Common myeloid progenitor, CD34-positive (primary cell): ENCODE measurements around the gene ANO4.

Source experiments
- CTCF ChIA-PET: fragments of 350-600 bp; sonication (Branson Sonifier 250); formaldehyde crosslinking; loops from one replicate; lab custom pipeline; 2021; ENCODE audit warnings: antibody characterized with exemption; lab: Charles Lee
- POLR2A ChIA-PET: fragments of 350-600 bp; sonication (Branson Sonifier 250); formaldehyde crosslinking; loops from one replicate; lab custom pipeline; 2021; ENCODE audit warnings: antibody characterized with exemption; lab: Charles Lee
- DNase-seq, 3 donors: peaks; one replicate each; pipeline versions ENCODE4 v3.0.0 to v3.0.0-alpha.2; 2013
- H3K27ac ChIP-seq, 2 experiments: 1 replicate in 1 of 2; 2 replicates in 1 of 2; pipeline ENCODE4 v1.7.0; 2013; ENCODE audit warnings: inconsistent platforms in 2 of 2, low read length in 2 of 2, mild to moderate bottlenecking in 2 of 2, low read depth in 1 of 2, moderate library complexity in 1 of 2; ENCODE audit not compliant: severe bottlenecking in 2 of 2, insufficient read depth in 1 of 2, poor library complexity in 1 of 2
- H3K27me3 ChIP-seq, 5 experiments: replicated peaks in 2 of 5; 1 replicate in 3 of 5; 2 replicates in 2 of 5; pipeline versions ENCODE4 v1.6.1 to v1.7.0; 2013; ENCODE audit warnings: low read length in 4 of 5, mild to moderate bottlenecking in 2 of 5, moderate library complexity in 2 of 5, inconsistent platforms in 1 of 5; ENCODE audit not compliant: insufficient read depth in 5 of 5, control insufficient read depth in 4 of 5
- H3K36me3 ChIP-seq, 4 experiments: 1 replicate in 2 of 4; 2 replicates in 2 of 4; pipeline versions ENCODE4 v1.6.1 to v1.7.0; 2013; ENCODE audit warnings: low read length in 3 of 4, control low read depth in 1 of 4, mild to moderate bottlenecking in 1 of 4; ENCODE audit not compliant: control insufficient read depth in 4 of 4, insufficient read depth in 4 of 4
- H3K4me1 ChIP-seq, 4 experiments: 1 replicate in 3 of 4; 2 replicates in 1 of 4; pipeline versions ENCODE4 v1.6.1 to v1.7.1; 2013; ENCODE audit warnings: low read length in 3 of 4, mild to moderate bottlenecking in 3 of 4, control low read depth in 1 of 4, inconsistent platforms in 1 of 4, moderate library complexity in 1 of 4; ENCODE audit not compliant: control insufficient read depth in 4 of 4, insufficient read depth in 4 of 4; ENCODE audit errors: control extremely low read depth in 1 of 4
- H3K4me3 ChIP-seq, 7 experiments: 1 replicate in 4 of 7; 2 replicates in 3 of 7; pipeline versions ENCODE4 v1.5.1 to v1.7.0; 2013; ENCODE audit warnings: mild to moderate bottlenecking in 7 of 7, low read length in 6 of 7, moderate library complexity in 6 of 7, inconsistent platforms in 2 of 7, low read depth in 2 of 7, control low read depth in 1 of 7; ENCODE audit not compliant: insufficient read depth in 4 of 7, control insufficient read depth in 1 of 7; ENCODE audit errors: extremely low read depth in 1 of 7
- H3K9me3 ChIP-seq, 5 experiments: 1 replicate in 4 of 5; 2 replicates in 1 of 5; pipeline versions ENCODE4 v1.6.1 to v1.7.1; 2013; ENCODE audit warnings: low read length in 4 of 5, mild to moderate bottlenecking in 2 of 5, inconsistent platforms in 1 of 5, low read depth in 1 of 5, moderate library complexity in 1 of 5; ENCODE audit not compliant: control insufficient read depth in 4 of 5, insufficient read depth in 2 of 5; ENCODE audit errors: control extremely low read depth in 1 of 5
- WGBS: methylation state at CpG from one replicate; pipeline ENCODE4 v1.1.5; 2013; ENCODE audit not compliant: insufficient coverage; 5-methylcytosine and 5-hydroxymethylcytosine counted together

The ANO4 gene

DNA sequence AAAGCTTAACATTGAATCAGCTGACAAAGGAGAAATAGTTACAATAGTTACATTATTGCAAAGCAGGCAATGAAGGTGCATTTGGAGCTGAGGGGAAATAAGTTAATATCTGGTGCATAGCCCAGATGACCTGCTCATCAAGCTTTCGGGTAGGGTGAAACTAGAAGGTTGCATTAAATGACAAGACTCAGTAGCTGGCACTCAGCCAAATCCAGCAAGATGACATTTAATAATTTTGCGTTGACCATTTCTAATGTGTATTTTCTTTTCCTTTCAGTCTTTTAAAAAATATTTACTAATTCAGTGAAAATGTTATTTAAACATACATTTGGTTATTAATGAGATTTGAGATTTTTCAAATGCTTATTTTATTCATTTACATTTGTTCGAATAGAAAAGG is 226.9 kb downstream of the ANO4 start:
- H3K9me3 ChIP-seq = peaks cover 0 to 4% (median 0%) of the 10 kb centered on the region in 5 experiments
- H3K36me3 ChIP-seq = no peaks in the 10 kb centered on the region
- no peaks in the 10 kb centered on the region for H3K4me1 ChIP-seq
- H3K27me3 ChIP-seq = peaks cover 0 to 2% (median 0%) of the 10 kb centered on the region in 5 experiments
- no peak overlapping the region for H3K4me3 ChIP-seq
- no peak overlapping the region for H3K27ac ChIP-seq
- DNase-seq = no peak
- WGBS = 88% methylated on average over 1 of the region's 3 CpGs
- ChIA-PET POLR2A (no interaction called here), CTCF (no interaction called here)

DNA sequence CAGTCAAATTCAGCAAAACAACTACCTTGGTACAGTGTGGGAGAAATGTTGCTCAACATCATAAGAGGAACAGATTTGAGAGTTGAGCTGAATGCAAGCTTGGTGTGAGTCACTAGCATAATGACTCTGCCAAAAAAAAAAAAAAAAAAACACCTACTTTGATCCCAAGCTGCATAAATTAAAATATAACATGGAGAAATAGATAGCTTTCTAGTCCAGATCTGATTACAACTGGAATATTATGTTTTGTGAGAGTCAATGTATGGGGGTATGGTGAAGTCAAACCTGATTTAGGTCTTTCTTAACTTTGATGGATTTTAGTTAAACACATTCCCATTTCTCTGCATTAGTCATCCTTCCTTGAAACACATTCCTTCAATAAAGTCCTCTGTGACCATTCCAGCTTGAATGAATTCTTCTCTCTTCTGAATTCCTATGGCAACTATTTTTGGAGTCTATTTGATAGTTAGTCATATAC is 227.4 kb downstream of the ANO4 start:
- Histone ChIP-seq H3K36me3 (no peaks in the 10 kb centered on the region), H3K4me1 (no peaks in the 10 kb centered on the region), H3K27me3 (peaks cover 0 to 2% (median 0%) of the 10 kb centered on the region in 5 experiments), H3K27ac (no peak overlapping the region), H3K9me3 (peaks cover 0 to 4% (median 0%) of the 10 kb centered on the region in 5 experiments), H3K4me3 (no peak overlapping the region)
- ChIA-PET CTCF (interaction anchor here (0.6 kb wide), 1 partner anchor 52 kb away, joined by 3 read pairs; no protein-coding TSS in a partner anchor), POLR2A (no interaction called here)
- DNase-seq = peak in 2 of 3 donors; percentile 8 to 12

DNA sequence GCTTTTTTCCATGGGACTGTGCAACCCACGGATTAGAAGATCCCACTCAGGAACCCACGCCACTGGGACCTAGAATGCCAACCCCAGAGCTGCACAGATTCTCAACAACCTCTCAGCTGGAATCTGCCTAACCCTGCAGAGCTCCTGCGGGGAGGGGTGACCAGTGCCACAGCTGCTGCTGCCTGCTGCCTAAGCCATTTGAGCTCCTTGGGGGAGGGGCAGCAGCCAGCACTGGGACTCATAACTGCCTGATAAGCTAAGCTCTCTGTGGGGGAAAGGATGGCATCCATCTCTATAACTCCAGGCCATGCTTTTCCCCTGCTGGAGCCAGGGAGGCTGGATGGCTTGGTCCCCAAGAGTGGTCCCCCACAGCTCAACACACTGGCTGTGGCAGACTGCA is 232.6 kb downstream of the ANO4 start:
- Histone ChIP-seq H3K27ac (no peak overlapping the region), H3K27me3 (peaks cover 0 to 2% (median 0%) of the 10 kb centered on the region in 5 experiments), H3K4me3 (no peak overlapping the region), H3K36me3 (no peaks in the 10 kb centered on the region), H3K4me1 (no peaks in the 10 kb centered on the region), H3K9me3 (peaks cover 0 to 5% (median 0%) of the 10 kb centered on the region in 5 experiments)
- 100% methylated on average over 2 of the region's 3 CpGs for WGBS
- ChIA-PET CTCF (no interaction called here), POLR2A (no interaction called here)
- DNase-seq = no peak

- no peaks in the 10 kb centered on the region for H3K4me1 ChIP-seq
- no peak overlapping the region for H3K27ac ChIP-seq
- 71% methylated on average over 2 of the region's 4 CpGs for WGBS
- no peak overlapping the region for H3K4me3 ChIP-seq
- peaks cover 0 to 5% (median 0%) of the 10 kb centered on the region in 5 experiments for H3K9me3 ChIP-seq
- peaks cover 0 to 2% (median 0%) of the 10 kb centered on the region in 5 experiments for H3K27me3 ChIP-seq
- no peak for DNase-seq
- no peaks in the 10 kb centered on the region for H3K36me3 ChIP-seq
- ChIA-PET POLR2A (no interaction called here), CTCF (no interaction called here)
Observed at GRCh38 chr12:101027816-101028215, 233.2 kb downstream of the ANO4 start.

DNA sequence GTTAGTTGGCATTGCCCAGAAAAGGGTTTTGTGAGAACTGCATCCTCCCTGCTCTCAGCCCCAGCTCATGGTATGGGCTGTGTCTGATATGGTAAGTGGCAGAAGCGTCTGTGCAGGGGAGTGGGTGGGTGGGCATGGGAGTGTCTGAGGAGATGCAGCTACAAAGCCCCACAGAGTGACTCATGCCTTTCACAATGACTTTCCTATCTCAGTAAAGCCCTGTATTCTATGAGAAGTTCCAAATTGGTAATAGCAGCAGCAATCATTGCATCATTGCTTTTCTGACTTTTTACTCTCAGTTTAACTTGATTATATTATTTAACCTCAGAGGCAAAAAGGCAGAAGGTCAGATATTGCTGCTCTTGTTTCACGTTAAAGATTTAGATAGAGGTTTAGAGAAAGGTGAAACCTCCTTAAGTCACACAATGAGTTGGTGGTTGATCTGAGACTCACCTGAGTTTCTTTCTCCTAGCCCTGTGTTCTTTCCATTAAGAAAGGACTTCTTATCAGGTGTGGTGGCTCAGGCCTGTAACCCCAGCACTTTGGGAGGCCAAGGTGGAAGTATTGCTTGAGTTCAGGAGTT is 243.8 kb downstream of the ANO4 start:
- no peaks in the 10 kb centered on the region for H3K9me3 ChIP-seq
- 100% methylated on average over 1 of the region's 2 CpGs for WGBS
- DNase-seq = no peak
- H3K36me3 ChIP-seq = no peaks in the 10 kb centered on the region
- no peak overlapping the region for H3K4me3 ChIP-seq
- POLR2A ChIA-PET = no interaction called here
- CTCF ChIA-PET = no interaction called here
- H3K4me1 ChIP-seq = no peaks in the 10 kb centered on the region
- H3K27ac ChIP-seq = no peak overlapping the region
- H3K27me3 ChIP-seq = peaks cover 0 to under 1% (median 0%) of the 10 kb centered on the region in 5 experiments

GRCh38 chr12:101039848-101040531 is 245.4 kb downstream of the ANO4 start:
- Histone ChIP-seq H3K4me3 (no peak overlapping the region), H3K36me3 (no peaks in the 10 kb centered on the region), H3K27ac (no peak overlapping the region), H3K4me1 (no peaks in the 10 kb centered on the region), H3K9me3 (no peaks in the 10 kb centered on the region), H3K27me3 (peaks cover 0 to 2% (median 0%) of the 10 kb centered on the region in 5 experiments)
- DNase-seq = no peak
- ChIA-PET CTCF (interaction anchor here (1.2 kb wide), 1 partner anchor 8 kb away, joined by 4 read pairs; no protein-coding TSS in a partner anchor), POLR2A (no interaction called here)
- WGBS = 100% methylated on average over 4 of the region's 6 CpGs

DNA sequence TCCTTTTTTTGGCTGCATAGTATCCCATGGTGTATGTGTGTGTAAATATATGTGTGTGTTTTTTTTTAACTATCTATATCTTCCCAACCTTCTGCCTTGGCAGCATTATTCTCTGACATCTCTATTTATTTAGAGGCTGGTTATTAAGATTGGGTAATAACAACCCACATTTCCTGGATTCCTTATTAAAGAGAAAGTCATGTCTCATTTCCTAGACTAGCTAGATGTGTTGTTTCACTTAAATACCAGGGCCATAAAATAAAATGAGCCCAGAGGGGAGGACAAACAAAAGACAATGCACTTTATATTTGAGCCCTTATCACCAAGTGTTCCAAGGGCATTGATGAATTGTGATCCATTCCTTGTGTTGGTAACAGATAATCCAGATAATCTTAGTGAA is 246.4 kb downstream of the ANO4 start:
- H3K9me3 ChIP-seq = no peaks in the 10 kb centered on the region
- no peak overlapping the region for H3K4me3 ChIP-seq
- H3K27ac ChIP-seq = no peak overlapping the region
- DNase-seq = no peak
- ChIA-PET CTCF (no interaction called here), POLR2A (no interaction called here)
- H3K27me3 ChIP-seq = peaks cover 0 to 2% (median 0%) of the 10 kb centered on the region in 5 experiments
- H3K4me1 ChIP-seq = no peaks in the 10 kb centered on the region
- H3K36me3 ChIP-seq = no peaks in the 10 kb centered on the region
